ENCODE data around the gene CYBB. TPM values are rescaled to one million over a fixed set of nuclear protein-coding genes. Genes with fewer than 3 reads are reported as not detected.

The CYBB gene
- total RNA-seq, 1 donor = under 0.01 TPM

DNA sequence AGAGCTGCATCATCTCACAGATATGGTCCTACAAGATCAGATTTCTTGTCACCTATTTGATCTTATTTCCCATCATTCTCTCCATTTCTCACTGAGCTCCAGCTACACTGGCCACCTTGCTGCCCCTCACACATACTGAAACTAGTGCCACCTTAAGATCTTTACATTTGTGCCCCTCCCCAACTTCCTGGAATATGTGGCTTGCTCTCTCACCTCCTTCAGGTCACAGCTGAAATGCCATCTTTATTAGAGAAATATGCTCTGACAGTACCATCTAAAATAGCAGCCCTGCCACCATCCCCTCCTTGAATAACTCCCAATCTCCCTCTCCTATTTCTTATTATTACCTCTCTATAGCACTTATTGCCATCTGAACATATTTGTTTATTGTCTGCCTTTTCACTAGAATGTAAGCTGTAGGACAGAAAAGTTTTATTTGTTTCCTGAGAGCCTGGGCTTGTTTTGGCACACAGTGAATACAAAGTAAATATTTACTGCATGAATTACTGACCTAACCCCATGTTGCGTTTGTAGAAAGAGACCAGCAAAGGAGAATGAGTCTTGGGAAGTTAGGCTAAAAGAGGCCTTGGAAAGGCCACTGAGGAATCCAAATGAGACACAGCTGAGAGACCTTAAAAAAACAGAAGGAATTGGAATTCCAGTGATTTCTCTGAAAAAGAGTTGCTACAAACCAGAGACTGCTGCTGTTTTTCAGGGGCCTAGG, 44.8 kb downstream of the CYBB start:
- H3K4me3 ChIP-seq (ENCODE audit: low read depth, low read length) = no peak overlapping the region
- DNase-seq (ENCODE audit: low read depth) = peak; percentile 63
- TF ChIP-seq, protein P1, sequence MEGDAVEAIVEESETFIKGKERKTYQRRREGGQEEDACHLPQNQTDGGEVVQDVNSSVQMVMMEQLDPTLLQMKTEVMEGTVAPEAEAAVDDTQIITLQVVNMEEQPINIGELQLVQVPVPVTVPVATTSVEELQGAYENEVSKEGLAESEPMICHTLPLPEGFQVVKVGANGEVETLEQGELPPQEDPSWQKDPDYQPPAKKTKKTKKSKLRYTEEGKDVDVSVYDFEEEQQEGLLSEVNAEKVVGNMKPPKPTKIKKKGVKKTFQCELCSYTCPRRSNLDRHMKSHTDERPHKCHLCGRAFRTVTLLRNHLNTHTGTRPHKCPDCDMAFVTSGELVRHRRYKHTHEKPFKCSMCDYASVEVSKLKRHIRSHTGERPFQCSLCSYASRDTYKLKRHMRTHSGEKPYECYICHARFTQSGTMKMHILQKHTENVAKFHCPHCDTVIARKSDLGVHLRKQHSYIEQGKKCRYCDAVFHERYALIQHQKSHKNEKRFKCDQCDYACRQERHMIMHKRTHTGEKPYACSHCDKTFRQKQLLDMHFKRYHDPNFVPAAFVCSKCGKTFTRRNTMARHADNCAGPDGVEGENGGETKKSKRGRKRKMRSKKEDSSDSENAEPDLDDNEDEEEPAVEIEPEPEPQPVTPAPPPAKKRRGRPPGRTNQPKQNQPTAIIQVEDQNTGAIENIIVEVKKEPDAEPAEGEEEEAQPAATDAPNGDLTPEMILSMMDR (IDR thresholded peaks at IDR 0.05; ENCODE audit: insufficient read depth, low read depth, low read length) = no peak

DNA sequence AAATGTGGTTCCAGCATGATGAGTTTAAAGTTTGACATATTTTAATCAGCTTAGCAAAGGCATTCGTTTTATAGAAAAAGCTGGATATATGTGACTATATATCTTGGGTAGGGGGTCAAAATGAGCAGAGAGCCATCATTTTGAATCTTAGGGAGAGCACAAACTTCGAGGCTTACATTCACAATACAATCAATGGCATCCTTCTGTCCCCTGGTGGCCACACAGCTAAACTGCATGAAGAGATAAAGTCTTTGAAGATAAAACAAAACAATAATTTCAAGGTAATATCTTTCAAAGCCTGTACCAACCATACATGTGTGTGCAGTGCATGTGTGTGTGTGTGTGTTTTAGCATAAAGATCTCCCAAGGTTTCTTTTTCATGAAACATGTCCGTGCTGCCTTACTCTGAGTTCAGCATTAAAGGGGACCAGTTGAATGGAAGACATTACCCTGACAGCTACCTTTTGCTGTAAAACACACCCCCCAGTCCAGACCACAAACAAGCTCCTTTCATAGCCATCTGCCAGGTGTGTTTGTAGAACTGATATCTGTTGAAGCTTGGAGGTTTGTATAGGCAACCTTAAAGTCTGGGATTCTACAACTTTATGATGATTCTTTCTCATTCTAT, 45.5 kb downstream of the CYBB start:
- no peak overlapping the region for H3K4me3 ChIP-seq (ENCODE audit: low read depth, low read length)
- peak; percentile 52 for DNase-seq (ENCODE audit: low read depth)
- TF ChIP-seq, protein P1 (IDR thresholded peaks at IDR 0.05; ENCODE audit: insufficient read depth, low read depth, low read length) = peak; percentile 84

DNA sequence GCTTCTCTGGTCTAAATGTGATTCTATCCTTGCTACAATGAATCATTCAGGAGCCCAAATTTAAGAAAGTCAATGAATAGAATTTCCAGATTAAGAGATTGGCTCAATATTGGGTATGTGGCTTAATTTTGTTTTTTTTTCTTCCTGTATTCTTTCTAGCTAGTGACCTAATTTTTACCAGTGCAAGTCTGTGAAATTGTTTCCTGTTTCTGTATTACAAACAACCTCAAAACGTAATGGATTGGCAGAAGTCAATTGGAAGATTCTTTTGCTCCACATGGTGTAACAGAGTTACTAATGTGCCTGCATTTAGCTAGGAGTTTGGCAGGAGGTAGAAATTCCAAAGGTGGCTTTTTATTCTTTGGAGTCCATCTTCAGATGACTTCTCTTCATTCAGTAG, 49.9 kb downstream of the CYBB start:
- H3K4me3 ChIP-seq (ENCODE audit: low read depth, low read length) = no peak overlapping the region
- TF ChIP-seq, protein P1 (IDR thresholded peaks at IDR 0.05; ENCODE audit: insufficient read depth, low read depth, low read length) = no peak
- no peak for DNase-seq (ENCODE audit: low read depth)

DNA sequence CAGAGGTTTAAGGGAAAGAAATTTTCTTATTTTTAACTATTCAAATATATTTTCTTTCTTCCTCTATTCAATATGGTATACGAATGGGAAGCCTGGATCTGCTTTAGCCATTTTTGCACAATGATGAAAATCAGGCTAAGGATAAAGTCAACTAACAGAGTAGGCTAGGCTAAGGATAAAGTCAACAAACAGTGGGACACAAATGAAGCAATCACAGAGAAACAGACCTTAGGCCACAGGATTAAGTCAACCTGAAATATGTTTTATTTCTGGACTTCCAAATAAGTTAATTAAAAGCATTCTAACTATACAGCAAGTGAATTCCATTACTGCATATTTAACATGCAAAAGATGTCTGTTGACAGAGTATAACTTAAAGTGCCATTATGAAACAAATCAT, 50.5 kb downstream of the CYBB start:
- TF ChIP-seq, protein P1 (IDR thresholded peaks at IDR 0.05; ENCODE audit: insufficient read depth, low read depth, low read length) = no peak
- peak; percentile 46 for DNase-seq (ENCODE audit: low read depth)
- H3K4me3 ChIP-seq (ENCODE audit: low read depth, low read length) = no peak overlapping the region

DNA sequence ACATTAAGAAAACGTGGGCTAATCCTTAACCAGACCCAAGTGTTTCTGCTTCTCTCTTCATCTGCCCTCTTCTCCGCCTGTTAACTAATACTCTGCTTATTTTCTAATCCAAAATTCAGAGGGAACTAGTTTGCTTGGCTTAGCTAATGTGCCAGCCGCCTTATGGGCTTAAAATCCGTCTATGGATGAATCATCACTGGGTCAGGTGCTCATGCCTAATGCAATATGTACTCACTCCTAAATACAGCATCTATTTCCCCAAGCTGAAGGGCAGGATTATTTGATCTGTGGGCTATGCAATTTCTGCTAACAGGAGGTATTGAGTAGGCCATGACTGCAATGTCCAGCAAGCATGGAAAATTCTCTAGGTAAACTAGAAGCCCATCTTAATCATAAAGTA, 55.1 kb downstream of the CYBB start:
- H3K4me3 ChIP-seq (ENCODE audit: low read depth, low read length) = no peak overlapping the region
- peak; percentile 15 for DNase-seq (ENCODE audit: low read depth)
- TF ChIP-seq, protein P1 (IDR thresholded peaks at IDR 0.05; ENCODE audit: insufficient read depth, low read depth, low read length) = no peak

DNA sequence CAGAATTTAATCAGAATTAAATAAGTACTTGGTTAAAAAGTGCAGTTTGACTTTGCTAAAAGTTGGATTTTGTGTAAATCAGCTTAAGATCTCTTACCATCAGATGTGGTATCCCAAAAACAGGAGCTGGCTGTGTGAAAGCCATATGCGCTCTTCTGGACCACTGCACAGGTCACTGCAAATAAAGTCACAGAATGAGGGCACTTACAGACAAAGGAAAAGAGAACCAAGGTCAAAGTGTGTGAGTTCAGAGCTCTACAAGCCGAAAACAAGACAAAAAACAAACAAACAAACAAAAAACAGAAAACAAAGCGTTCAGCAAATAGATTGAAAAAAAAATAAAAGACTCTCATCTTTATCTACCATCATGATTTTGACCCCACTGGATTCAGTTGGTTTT, 61.1 kb downstream of the CYBB start:
- TF ChIP-seq, protein P1 (IDR thresholded peaks at IDR 0.05; ENCODE audit: insufficient read depth, low read depth, low read length) = no peak
- no peak for DNase-seq (ENCODE audit: low read depth)
- no peak overlapping the region for H3K4me3 ChIP-seq (ENCODE audit: low read depth, low read length)
